Activated naive CD8-positive, alpha-beta T cell (primary cell): ENCODE results near the gene FOXK1.
A peak's percentile ranks its signal among the peaks of the same experiment; 100 is the strongest.

ENCODE experiments used
- H3K27ac Mint-ChIP-seq: one replicate; pipeline ENCODE4 v1.8.0; 2021; ENCODE audit warnings: mixed read lengths
- H3K27me3 Mint-ChIP-seq: one replicate; pipeline ENCODE4 v1.8.0; 2021; ENCODE audit warnings: mixed read lengths
- H3K36me3 Mint-ChIP-seq: one replicate; pipeline ENCODE4 v1.8.0; 2021; ENCODE audit warnings: mixed read lengths
- H3K4me1 Mint-ChIP-seq: one replicate; pipeline ENCODE4 v1.8.0; 2021; ENCODE audit warnings: low read depth, mixed read lengths
- H3K4me3 Mint-ChIP-seq: one replicate; pipeline ENCODE4 v1.8.0; 2021; ENCODE audit warnings: mild to moderate bottlenecking, mixed read lengths
- H3K9me3 Mint-ChIP-seq: one replicate; pipeline ENCODE4 v1.8.0; 2021; ENCODE audit warnings: low read depth, mixed read lengths

Gene FOXK1

DNA sequence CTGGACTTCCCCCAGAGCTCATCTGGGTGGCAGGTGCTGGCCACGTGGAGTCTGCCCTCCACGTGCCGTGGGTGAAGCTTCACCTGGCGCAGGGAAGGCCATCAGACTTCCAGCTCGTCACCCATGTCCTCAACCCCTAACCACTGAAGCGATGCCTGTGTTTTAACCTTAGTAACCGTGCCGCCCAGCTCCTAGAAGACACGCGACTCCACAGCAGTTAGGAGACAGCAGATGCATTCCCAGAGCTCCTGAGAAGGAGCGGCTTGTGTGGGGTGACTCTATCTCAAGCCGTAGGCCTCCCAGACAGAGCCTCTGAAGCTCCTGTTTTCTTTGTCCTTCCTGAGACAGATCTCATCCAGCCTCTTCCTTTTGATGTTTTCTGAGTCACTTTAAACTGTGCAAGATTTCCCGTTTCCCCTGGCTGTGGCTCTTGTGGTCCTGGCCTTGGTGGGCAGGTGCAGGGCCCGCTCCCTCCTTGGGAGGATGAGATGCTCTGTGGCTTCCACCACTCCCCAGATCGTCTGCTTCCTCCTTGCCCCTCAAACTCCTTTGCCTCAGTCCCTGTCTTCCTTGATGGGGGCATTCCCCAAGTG is 51.9 kb downstream of the FOXK1 start:
- Mint-ChIP-seq H3K9me3 (no peaks in the 10 kb centered on the region), H3K27ac (peak overlapping the region; percentile 94), H3K4me3 (peak overlapping the region; percentile 24), H3K36me3 (no peaks in the 10 kb centered on the region), H3K27me3 (no peaks in the 10 kb centered on the region), H3K4me1 (peaks cover 71% of the 10 kb centered on the region)

DNA sequence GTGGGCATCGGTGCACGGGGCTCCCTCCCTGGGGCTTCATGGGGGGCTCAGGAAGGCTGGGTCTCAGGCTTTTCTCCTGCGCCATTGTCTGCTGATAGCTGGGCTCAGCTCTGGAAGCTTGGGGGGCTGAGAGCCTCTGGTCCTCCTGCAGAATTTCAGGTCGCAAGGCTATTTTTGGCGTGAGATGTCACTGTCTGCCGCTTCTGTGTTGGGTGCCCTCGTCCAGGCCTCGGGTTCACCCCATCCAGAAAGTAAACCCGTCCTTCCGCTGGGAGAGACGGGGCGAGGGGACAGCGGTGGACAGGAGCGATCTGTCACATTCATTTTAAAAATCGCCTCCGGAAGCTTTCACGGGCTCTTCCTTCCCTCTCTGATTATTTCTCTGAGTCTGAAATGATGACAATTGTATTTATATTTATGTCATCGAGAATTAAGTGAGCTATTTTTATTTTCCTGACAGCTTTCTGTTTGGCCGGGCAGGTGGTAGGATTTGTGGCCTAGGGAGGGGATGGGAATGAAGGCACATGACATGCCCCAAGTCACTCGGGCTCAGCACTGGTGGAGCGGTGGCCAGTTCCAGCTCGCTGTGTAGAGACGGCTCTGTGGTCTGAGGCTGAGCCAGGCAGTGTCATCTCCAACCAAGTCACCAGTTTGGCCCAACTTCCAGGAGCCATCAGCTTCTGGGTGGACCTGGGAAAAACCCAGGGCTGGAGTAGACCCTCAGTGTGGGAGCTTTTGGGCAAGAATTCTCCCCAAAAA is 52.7 kb downstream of the FOXK1 start:
- Mint-ChIP-seq H3K4me3 (no peak overlapping the region), H3K9me3 (no peaks in the 10 kb centered on the region), H3K4me1 (peaks cover 74% of the 10 kb centered on the region), H3K27me3 (no peaks in the 10 kb centered on the region), H3K27ac (peak overlapping the region; percentile 64), H3K36me3 (no peaks in the 10 kb centered on the region)

GRCh38 chr7:4737300-4737699 is 55.2 kb downstream of the FOXK1 start:
- Mint-ChIP-seq H3K36me3 (peaks cover 3% of the 10 kb centered on the region), H3K4me3 (no peak overlapping the region), H3K4me1 (peaks cover 58% of the 10 kb centered on the region), H3K27me3 (no peaks in the 10 kb centered on the region), H3K27ac (no peak overlapping the region), H3K9me3 (no peaks in the 10 kb centered on the region)

- H3K36me3 Mint-ChIP-seq = peaks cover 3% of the 10 kb centered on the region
- peaks cover 51% of the 10 kb centered on the region for H3K4me1 Mint-ChIP-seq
- H3K4me3 Mint-ChIP-seq = peak overlapping the region; percentile 53
- H3K27ac Mint-ChIP-seq = peak overlapping the region; percentile 89
- H3K9me3 Mint-ChIP-seq = no peaks in the 10 kb centered on the region
- H3K27me3 Mint-ChIP-seq = no peaks in the 10 kb centered on the region
Measured at GRCh38 chr7:4738711-4739527, 56.8 kb downstream of the FOXK1 start.

GRCh38 chr7:4739528-4739992 is 57.5 kb downstream of the FOXK1 start:
- Mint-ChIP-seq H3K27ac (peak overlapping the region; percentile 89), H3K9me3 (no peaks in the 10 kb centered on the region), H3K27me3 (no peaks in the 10 kb centered on the region), H3K36me3 (peaks cover 3% of the 10 kb centered on the region), H3K4me1 (peaks cover 52% of the 10 kb centered on the region), H3K4me3 (peak overlapping the region; percentile 61)

GRCh38 chr7:4740796-4741195 is 58.7 kb downstream of the FOXK1 start:
- H3K36me3 Mint-ChIP-seq = peaks cover 3% of the 10 kb centered on the region
- no peak overlapping the region for H3K4me3 Mint-ChIP-seq
- no peaks in the 10 kb centered on the region for H3K9me3 Mint-ChIP-seq
- H3K27ac Mint-ChIP-seq = no peak overlapping the region
- H3K4me1 Mint-ChIP-seq = peaks cover 50% of the 10 kb centered on the region
- H3K27me3 Mint-ChIP-seq = no peaks in the 10 kb centered on the region

- Mint-ChIP-seq H3K27ac (peak overlapping the region; percentile 37), H3K27me3 (no peaks in the 10 kb centered on the region), H3K36me3 (peaks cover 3% of the 10 kb centered on the region), H3K4me3 (no peak overlapping the region), H3K4me1 (peaks cover 58% of the 10 kb centered on the region), H3K9me3 (no peaks in the 10 kb centered on the region)
Measured at GRCh38 chr7:4742051-4742573, 60.0 kb downstream of the FOXK1 start.

DNA sequence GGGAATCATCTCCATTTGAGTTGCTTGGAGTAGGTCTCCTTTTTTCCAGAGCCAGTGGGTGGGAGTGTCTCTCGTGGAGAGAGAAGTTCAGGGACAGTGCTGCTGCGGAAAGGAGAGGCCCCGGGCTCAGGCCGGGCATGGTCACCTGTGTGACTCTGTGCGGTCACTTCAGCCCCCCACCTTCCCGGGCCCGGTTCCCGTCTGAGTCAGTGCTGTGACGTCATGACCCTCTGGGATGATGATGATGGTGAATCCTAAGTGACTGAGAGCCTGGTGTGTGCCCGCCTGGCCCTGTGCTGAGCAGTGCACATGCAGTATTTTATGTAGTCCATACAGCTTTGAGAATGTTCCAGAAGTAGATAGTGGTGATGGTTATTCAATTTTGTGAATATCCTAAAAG is 60.8 kb downstream of the FOXK1 start:
- no peak overlapping the region for H3K4me3 Mint-ChIP-seq
- H3K9me3 Mint-ChIP-seq = no peaks in the 10 kb centered on the region
- H3K36me3 Mint-ChIP-seq = peaks cover 3% of the 10 kb centered on the region
- no peak overlapping the region for H3K27ac Mint-ChIP-seq
- peaks cover 63% of the 10 kb centered on the region for H3K4me1 Mint-ChIP-seq
- no peaks in the 10 kb centered on the region for H3K27me3 Mint-ChIP-seq

DNA sequence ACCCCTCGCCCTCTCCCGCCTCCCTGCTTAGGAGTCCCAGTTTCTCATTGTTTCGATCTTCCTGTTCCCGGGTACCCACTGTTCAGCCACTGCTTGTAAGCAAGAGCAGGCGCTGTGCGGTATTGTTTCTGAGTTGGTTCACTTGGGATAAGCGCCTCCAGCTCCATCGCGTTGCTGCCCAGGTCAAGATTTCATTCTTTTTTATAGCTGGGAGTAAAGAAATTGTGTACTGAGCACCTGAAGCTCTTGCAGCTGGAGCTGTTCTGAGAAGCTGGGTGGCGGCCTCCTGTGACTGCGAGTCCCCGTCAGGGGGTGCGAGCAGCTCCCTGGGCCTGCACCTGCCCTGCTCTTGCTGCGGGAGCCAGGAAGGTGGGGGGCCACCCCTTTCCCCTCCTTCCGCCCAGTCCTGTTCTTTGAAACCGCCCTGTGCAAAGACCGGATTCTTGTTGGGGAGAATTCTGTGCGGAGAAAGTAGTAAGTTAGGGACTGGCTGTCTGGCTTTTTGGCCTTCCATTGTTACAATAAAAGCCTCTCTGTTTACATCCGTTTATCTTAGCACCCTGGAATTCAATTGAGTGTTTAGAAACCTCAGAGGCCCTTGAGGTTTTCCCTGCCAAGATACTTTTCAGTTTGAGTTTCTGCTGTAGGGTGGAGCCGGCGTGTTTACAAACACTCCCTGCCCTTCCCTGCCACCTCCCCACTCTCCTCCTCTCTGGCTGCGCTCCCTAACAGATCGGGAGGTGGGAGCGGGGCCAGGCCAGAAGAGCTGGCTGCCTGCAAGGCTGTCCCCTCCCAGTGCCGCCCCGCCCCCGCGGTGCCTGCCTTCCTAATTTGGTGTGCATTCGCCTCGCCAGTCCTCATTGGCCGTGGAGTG is 62.5 kb downstream of the FOXK1 start:
- peak overlapping the region; percentile 66 for H3K27ac Mint-ChIP-seq
- H3K36me3 Mint-ChIP-seq = peaks cover 7% of the 10 kb centered on the region
- H3K9me3 Mint-ChIP-seq = no peaks in the 10 kb centered on the region
- H3K4me1 Mint-ChIP-seq = peaks cover 61% of the 10 kb centered on the region
- no peaks in the 10 kb centered on the region for H3K27me3 Mint-ChIP-seq
- H3K4me3 Mint-ChIP-seq = peak overlapping the region; percentile 82

DNA sequence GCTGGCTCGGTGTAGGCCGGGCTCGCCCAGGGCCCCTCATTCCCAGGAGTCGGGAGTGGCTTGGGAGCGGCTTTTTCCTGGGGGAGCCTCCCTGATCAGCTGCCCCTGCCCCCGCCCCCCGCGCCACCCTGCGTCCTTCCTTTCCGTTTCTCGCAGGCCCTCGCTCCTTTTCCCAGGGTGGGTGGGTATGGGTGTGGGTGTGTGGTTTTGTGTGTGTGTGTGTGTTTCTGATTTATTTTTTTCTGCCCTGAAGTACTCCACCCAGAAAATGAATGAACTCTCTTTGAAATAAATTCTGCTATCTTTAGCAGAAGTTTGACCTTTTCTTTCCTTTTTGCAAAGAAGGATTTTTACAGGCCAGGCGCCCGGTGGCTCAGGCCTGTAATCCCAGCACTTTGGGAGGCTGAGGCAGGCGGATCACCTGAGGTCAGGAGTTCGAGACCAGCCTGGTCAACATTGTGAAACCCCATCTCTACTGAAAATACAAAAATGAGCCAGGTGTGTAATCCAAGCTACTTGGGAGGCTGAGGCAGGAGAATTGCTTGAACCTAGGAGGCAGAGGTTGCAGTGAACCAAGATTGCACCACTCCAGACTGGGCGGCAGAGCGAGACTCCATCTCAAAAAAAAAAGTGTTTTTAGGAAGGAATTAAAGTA is 63.3 kb downstream of the FOXK1 start:
- Mint-ChIP-seq H3K4me1 (peaks cover 58% of the 10 kb centered on the region), H3K27me3 (no peaks in the 10 kb centered on the region), H3K4me3 (peak overlapping the region; percentile 82), H3K9me3 (no peaks in the 10 kb centered on the region), H3K36me3 (peaks cover 7% of the 10 kb centered on the region), H3K27ac (peak overlapping the region; percentile 92)

DNA sequence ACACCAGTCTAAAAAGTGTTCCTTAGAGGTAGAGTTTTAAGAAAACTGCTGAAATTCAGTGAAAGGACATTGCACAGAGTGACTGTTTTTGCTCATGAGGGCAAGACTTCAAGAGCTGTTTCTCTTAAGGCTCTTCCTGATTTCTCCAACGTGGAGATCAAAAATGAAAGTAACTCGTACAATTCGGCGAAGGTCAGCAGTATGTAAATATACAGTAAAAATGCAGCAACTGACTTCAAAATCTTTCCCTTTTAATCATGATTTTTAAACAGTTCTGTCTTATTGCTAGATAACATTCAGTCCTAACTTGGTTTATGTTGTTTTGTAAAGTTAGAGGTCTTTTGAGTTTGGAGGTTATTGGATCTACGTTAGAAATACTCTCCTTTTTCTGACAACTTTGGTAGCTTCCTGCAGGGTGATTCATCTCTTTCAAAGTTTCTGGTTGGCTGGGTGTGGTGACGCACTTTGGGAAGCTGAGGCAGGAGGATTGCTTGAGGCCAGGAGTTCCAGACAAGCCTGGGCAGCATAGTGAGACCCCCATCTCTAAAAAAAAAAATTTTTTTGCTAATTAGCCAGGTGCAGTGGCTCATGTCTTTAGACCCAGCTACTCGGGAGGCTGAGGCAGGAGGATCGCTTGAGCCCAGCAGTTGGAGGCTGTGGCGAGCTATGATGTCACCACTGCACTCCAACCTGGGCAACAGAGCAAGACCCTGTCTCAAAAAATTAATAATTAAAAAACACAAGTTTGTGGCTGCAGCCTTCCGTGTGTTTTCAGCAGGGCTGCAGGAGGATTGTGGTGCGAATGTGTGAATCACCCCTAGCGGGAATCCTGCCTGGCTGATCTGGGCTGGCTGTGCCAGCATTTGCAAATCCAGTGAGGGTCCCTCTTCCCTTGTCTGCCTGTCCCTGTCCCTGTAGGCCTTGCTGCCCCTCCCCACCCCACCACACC is 64.2 kb downstream of the FOXK1 start:
- Mint-ChIP-seq H3K27ac (peak overlapping the region; percentile 92), H3K36me3 (peaks cover 7% of the 10 kb centered on the region), H3K4me1 (peaks cover 56% of the 10 kb centered on the region), H3K27me3 (no peaks in the 10 kb centered on the region), H3K9me3 (no peaks in the 10 kb centered on the region), H3K4me3 (peak overlapping the region; percentile 82)

DNA sequence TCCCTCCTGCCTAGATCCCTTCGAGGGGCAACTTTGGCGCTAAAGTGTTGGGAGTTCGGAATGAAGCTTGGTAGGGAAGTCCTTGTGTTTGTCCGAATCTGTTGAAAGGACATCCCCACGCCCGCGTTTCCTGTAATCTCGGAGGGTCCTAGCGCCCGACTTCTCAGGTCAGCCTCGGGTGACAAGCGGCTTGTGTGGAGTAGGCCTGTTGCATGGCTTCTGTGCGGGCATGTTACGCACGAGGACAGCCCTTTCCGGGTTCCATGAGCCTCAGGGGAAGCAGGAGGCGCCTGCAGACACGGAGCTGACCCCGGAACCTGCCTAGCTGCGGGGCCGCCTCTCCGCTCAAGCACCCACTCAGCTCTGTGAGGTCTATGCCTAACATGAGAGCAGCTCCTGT is 64.9 kb downstream of the FOXK1 start:
- Mint-ChIP-seq H3K36me3 (peaks cover 4% of the 10 kb centered on the region), H3K9me3 (no peaks in the 10 kb centered on the region), H3K27me3 (no peaks in the 10 kb centered on the region), H3K4me1 (peaks cover 52% of the 10 kb centered on the region), H3K4me3 (no peak overlapping the region), H3K27ac (peak overlapping the region; percentile 72)

DNA sequence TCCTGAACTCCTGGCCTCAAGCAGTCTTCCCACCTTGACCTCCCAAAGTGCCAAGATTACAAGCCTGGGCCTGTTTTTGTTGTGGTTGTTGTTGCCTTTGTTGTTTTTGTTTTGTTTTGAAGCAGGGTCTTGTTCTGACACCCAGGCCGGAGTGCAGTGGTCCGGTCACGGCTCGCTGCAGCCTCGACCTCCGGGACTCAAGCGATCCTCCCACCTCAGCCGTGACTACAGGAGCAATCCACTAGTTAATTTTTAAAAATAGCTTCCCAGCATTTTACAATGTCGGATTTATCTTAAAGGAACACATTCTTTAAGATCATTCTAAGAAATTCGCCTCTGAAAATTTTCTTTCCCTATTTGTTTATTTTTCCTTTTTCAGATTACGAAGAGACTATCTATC is 65.7 kb downstream of the FOXK1 start:
- Mint-ChIP-seq H3K27ac (peak overlapping the region; percentile 85), H3K36me3 (peaks cover 4% of the 10 kb centered on the region), H3K4me1 (peaks cover 53% of the 10 kb centered on the region), H3K9me3 (no peaks in the 10 kb centered on the region), H3K27me3 (no peaks in the 10 kb centered on the region), H3K4me3 (peak overlapping the region; percentile 69)
